ENCODE results near the gene C1QB. TPM values are rescaled to one million over a fixed set of nuclear protein-coding genes. Genes with fewer than 3 reads are reported as not detected.
"Not testable (repeated sequence)": the region's sequence is repeated elsewhere in the genome, so short reads cannot be mapped to it uniquely, and the experiment has no call there.

C1QB gene
- total RNA-seq, 1 donor from 2014 or later = not detected

DNA sequence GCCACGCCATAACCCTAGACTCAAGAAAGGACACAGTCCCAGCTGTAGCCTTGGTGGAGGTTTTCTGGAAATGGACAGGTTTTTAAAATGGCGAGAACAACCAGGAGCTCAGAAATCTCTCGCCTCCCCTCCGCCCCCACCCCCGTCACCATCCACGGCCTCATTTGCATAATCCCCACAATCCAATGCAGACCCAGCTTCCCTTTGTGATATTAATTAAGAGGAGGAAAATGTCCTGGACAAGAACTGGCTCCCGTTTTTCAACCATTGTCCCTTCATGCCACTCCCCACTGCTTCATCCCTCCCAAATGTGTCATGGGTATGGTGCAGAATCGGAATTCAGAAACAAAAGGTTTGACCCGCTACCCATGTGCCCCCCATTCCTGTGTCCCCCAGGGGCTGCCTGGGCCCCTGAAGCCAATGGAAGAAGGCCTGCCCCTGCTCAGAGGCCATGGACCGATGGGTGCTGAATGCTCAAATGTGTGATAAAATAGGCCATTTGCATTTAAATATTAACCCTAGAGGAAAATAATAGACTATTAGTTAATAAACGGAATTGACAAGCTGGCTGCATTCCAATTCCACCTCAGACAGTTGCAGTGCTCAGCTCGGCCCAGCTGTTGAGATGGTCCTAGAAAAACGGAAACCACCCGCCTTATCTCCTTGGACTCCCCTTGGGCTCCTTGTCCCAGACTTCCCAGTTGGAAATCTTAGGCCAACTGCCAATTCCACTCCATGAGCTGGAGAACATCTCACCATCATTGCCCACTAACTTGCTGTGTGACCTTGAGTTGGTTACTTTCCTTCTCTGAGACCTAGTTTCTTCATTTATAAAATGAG lies 46.9 kb downstream of the C1QB start:
- no peak for DNase-seq

DNA sequence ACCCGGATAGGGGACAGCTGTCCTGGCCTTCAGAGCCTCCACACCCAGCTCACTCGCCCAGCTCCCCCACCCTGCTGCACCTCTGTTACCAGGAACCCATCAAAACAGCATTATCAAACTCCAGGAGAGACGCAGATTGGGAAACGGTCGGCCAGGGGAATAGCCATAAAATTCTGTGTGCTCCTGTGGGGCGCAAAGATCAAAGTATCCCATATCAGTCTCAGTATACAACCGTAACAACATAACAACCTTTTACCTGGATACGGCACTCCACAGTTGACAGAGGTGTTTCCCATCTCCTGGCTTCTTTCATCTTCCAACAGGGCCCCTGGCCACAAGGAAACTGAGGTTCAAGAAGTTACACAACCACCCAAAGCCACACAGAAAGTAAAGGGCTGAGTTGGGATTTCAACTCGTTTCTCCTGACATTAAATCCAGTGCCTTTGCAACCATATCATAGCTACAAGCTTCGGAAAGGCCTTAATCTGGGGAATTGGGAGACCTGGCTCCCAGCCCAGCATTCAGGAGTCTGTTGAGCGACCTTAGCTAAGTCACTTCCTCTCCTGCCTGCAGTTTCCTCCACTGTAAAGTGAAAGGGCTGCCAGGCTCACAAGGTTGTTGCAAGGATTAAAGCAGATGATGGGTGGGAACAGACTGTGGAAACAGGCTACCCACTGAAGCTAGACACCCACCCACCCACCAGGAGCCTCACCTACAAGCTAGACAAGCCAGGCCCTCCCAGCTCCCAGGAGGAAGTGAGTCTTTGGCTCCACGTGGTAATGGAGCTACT lies 49.5 kb downstream of the C1QB start:
- DNase-seq = peak; percentile 93

DNA sequence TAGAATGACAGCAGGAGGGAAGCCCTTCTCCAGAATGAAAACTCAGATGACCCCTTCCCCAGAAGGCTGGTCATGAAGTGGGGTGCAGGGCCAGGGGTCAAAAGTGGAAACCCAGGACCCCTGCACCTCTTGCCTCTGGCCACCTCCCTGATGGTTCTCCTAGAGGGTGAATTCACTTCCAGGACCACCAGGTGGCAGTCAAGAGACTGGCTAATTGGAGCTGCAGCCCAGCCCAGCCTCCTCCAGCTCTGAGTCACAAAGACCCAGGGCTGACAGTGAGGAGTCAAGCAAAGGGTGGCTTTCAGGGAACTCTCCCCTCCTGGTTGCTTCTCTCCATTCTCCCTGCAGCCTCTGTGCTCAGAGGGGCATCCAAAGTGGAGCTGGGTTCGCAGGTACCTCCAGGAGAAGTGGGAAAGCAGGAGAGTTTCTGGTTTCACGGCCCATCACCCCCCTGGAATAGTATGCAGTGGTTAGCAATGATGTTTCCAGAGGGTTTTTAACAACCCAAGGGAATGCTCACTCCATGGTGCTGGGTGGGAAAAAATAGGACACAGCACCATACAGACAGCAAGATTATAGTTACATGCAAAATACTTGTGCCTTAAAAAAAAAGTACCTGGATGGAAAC lies 51.5 kb downstream of the C1QB start:
- peak; percentile 92 for DNase-seq

DNA sequence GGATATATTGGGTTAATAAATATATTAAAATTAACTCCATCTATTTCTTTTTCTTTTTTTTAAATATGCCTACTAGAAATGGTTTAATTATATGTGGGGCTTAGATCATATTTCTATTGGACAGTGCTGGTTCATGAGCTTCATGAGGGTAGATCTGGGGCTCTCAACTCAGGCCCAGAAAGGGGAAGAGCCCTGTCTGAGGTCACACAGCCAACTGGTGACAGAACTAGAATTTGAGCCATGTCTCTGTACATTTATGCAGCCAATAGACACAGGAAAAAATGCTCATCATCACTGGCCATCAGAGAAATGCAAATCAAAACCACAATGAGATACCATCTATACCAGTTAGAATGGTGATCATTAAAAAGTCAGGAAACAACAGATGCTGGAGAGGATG lies 52.5 kb downstream of the C1QB start:
- no peak for DNase-seq

DNA sequence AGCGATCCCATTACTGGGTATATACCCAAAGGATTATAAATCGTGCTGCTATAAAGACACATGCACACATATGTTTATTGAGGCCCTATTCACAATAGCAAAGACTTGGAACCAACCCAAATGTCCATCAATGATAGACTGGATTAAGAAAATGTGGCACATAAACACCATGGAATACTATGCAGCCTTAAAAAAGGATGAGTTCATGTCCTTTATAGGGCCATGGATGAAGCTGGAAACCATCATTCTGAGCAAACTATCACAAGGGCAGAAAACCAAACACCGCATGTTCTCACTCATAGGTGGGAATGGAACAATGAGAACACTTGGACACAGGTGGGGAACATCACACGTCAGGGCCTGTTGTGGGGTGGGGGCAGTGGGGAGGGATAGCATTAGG lies 53.1 kb downstream of the C1QB start:
- DNase-seq = not testable (repeated sequence)

DNA sequence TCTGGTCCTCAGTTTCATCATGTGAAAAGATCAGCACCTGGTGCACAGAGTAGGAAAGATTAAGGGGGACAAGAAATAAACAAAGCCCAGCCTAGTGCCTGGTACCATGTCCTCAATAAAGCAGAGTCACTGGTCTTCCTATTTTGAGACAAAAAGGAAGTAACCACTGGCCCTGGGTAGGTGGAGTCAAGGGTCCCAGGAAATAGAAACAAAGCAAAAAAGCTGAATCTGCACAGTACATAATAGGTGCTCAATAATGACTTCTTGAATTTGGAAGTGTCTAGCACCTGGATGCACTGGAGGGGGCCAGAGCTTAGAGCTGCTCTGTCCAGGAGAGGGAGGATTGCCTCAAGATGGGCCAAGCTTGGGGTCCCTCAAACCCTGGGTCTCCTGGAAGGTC lies 55.7 kb downstream of the C1QB start:
- no peak for DNase-seq

DNA sequence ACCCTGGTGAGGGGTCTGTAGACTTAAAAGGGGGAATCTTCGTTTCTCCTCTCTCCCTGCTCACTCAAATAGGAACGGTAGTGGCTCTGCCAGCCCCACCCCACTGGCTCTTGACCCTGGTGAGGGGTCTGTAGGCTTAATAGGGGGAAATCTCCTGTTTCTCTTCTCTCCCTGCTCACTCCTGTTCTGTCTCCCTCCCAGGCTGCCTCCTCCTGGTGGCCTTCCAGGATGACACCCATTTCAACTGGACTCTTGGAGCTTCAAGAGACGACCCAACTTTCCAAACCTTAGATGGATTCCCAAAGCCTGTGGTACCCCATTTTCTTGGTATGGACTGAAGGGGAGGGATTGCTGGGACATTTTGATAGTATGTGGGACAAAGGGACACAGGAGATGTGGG lies 56.2 kb downstream of the C1QB start:
- DNase-seq = peak; percentile 37

DNA sequence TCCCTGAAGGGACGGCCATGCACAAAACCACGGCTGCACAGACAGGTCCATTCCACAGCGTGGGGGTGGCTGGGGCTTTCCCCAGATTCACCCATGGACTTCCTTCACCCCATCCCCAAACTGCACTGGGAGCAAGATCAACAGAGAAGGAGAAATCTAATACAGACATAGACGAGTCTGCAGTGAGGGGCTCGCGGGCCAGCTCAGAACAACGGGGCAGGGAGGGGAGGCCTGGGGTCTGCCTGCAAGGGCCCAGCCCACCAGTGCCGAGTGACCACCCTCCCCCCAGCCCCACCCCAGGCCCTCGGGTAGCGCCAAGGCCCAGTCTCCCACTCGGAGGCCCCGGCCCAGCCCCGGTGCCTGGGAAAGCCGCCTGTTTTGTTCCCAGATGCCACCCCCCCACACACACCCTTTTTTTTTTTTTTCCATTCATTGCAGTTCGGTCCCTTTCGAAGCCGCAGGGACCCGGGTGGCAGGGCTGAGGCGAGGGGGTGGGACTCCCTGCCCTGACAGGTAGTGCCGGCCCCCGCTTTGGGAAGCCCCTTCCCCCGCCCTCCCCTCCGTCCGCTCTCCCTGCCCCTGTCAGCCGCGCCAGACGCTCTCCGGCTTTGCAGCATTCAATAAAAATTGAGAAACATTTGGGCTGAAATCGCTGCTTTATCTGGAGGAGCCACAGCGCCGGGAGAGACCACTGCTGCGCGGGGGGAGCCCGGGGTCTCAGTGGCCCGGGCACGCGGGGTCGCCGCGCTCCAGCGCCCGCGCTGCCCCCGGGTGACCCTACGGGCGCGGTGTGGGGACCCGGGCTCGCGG lies 57.1 kb downstream of the C1QB start:
- DNase-seq = peak; percentile 70

DNA sequence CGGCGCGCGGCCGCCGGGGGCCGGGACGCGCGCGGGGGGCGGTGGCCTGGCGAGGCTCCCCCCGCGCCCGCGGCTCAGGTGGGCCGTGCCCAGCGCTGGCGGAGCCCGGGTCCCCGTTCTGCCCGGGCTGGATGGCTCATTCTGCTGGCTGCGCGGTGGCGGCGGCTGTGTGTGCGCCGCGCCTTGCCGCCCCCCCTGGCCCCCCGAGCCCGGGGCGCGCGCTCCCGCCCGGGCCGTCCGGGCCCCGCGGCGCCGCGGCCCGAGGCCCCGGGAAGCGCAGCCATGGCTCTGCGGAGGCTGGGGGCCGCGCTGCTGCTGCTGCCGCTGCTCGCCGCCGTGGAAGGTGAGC lies 57.6 kb downstream of the C1QB start, which contains the start of gene EPHB2:
EPHB2 (plus strand) TSS at position 139 of the 349 bp plus-strand sequence; CDS start at position 283, 144 bp downstream.
- DNase-seq = peak; percentile 56

DNA sequence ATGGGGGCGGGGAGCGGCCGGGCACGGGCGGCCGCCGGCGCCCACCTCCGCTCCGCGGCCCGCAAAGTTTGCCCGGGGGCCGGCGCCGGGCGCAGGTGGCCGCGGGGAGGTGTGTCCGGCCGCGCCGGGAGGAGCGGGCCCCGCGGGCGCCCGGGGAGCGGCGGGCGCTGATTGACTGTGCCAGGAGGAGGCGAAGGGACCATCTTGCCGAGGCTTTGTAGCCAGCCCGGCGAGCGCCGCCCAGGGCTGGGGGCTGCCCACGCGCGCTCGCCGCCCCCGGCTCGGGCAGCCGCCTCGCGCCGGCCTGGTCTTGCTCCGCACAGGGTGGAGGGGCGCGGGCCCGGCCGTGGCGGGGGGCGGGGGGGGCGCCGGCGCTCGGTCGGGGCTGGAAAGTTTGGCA lies 58.0 kb downstream of the C1QB start:
- no peak for DNase-seq

Other genes with a start within 250 kb of the C1QB start
- gene ZBTB40, start 201.4 kb upstream of the C1QB start, total RNA-seq = 12.8 and 13.6 TPM in 2 replicates
- not detected in 2 replicates for gene EPHA8, start 89.7 kb upstream of the C1QB start, total RNA-seq
- gene C1QA, start 16.6 kb upstream of the C1QB start, total RNA-seq = not detected in 2 replicates
- gene C1QC, start 9.6 kb upstream of the C1QB start, total RNA-seq = not detected in 2 replicates
- gene EPHB2, start 57.6 kb downstream of the C1QB start, total RNA-seq = 35.1 and 42.3 TPM in 2 replicates

Measured in dermis blood vessel endothelial cell (primary cell).